ENCODE results near the gene PCBP1.

DNA sequence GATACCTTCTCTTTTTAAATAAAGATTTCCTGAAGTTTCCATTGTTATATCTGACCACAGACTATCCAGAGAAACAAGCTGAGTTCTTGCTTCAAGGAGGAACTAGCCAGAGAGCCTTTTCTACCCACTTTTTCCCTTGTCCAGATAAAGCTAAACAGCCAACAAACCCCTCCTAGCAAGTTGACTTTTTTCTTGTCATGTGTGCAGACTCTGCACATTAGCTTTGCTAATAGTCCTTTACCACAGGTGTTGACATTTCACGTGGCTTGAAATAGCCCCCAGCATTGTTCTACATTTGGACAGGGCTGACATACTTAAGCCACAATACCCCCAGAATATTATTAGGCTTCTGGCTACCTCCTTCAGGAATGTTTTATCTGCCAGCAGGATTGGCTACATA is 40.7 kb downstream of the PCBP1 start:
- TF ChIP-seq, protein P1, sequence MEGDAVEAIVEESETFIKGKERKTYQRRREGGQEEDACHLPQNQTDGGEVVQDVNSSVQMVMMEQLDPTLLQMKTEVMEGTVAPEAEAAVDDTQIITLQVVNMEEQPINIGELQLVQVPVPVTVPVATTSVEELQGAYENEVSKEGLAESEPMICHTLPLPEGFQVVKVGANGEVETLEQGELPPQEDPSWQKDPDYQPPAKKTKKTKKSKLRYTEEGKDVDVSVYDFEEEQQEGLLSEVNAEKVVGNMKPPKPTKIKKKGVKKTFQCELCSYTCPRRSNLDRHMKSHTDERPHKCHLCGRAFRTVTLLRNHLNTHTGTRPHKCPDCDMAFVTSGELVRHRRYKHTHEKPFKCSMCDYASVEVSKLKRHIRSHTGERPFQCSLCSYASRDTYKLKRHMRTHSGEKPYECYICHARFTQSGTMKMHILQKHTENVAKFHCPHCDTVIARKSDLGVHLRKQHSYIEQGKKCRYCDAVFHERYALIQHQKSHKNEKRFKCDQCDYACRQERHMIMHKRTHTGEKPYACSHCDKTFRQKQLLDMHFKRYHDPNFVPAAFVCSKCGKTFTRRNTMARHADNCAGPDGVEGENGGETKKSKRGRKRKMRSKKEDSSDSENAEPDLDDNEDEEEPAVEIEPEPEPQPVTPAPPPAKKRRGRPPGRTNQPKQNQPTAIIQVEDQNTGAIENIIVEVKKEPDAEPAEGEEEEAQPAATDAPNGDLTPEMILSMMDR (IDR thresholded peaks at IDR 0.05), result no peak
- no peak for TF ChIP-seq POLR2A (IDR thresholded peaks at IDR 0.05)
